Measurements from ENCODE around the gene CDH12. TPM values are rescaled to one million over a fixed set of nuclear protein-coding genes. Genes with fewer than 3 reads are reported as not detected.
"Not testable (repeated sequence)": the region's sequence is repeated elsewhere in the genome, so short reads cannot be mapped to it uniquely, and the experiment has no call there.

CDH12 gene
- 0.09 TPM for total RNA-seq

DNA sequence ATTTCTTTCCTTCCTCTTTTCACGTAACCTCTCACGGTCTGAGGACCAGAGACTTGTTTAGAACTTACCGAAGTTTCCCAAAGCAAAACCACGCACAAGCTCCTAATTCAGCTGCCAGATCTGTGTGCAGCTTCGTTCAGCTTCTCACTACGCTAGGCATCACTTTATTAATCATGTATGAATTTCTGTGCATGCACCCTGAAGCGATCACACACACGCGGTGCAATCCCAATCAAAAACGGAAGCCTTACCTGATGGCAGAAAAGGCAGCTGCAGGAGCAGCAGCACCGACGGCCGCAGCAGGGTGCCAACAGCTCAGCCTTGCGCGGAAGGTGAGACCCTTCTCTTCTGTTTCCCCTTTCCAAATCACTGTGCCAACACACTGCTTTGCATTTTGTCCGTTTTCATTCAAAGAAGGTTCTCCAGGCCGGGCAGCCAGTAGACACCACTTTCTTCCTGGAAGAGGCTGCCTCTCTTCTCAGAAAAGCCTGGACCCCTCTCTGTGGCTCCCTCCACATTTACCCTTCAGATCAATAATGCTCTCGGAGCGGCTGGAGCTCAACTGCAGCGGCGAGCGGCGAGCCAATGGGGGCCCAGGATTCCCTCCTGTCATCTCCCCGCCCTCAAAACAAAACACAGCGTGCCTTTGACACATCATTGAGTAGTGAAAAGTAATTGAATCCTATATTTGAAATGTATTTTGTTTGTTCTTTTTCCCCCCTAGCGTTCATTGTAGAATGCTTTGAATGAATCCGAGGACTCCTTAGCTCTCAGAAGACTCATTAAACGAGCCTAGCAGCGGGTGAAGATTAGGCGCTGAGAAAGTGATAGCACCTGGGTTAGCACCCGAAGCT, at the start of gene CDH12:
CDH12 (minus strand) TSS at position 538 of the 854 bp plus-strand sequence.
- DNase-seq (ENCODE audit: low spot score): no peak

DNA sequence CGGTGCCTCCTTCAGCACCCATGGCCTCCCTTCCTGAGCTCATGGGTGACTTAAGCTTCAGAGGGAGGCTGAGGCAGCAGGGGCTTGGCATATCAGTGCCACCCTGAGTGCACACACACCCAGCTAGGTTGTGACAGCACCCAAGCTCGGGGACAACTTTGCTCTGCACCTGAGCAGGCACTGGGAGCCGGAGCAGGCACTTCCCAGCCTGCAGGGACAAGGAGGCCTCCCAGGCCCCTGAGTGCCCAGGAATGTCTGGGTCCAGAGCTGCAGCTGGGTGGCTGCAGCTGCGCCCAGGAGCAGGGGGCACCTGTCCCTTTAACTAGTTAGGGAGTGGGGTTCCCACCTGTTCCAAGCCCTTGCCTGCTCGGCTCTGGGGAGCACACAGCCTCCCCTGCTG, 48.7 kb upstream of the CDH12 start:
- DNase-seq (ENCODE audit: low spot score): no peak

DNA sequence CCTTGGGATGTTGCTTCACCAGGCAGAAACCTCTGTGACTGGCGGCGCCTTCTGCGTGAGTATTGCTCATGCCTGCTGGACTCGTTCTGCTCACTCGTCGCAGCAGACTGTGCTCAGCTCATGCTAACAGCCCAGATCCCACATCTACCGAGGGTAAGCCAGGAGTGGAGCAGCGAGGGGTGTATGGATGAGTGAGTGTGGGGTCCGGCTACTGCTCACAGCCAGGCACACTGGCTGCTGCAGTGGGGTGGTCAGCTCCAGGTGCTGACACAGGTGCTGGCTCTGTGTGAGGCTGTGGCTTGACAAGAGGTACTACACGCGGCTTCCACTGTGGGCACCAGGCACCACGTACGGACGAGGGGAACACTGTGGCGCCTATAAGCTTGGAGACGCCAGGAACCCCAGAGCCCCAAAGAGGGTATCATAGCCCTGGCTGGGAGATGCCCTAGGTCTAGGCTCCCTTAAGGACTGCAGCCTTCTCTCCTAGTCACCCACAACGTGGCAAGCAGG, 47.7 kb upstream of the CDH12 start:
- DNase-seq (ENCODE audit: low spot score): no peak

DNA sequence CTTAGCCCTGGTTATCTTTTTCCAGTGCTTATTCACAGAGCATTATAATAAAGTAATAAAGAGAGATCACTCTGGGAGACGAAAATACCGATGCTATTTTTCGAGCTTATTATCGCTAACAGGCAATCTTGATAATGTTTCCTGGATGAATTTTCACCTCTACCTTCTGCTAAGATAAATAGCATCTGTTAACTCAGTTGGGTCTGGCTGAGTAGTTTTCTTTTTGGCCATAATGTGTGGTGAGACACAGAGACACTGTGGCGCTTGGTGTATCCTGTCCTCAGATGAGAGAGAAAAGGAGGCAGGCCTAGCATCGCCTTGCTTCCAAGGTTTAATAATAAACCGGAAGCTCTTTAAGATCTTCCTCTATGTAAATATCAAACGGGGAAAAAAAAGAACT, 46.2 kb upstream of the CDH12 start:
- DNase-seq (ENCODE audit: low spot score): no peak

DNA sequence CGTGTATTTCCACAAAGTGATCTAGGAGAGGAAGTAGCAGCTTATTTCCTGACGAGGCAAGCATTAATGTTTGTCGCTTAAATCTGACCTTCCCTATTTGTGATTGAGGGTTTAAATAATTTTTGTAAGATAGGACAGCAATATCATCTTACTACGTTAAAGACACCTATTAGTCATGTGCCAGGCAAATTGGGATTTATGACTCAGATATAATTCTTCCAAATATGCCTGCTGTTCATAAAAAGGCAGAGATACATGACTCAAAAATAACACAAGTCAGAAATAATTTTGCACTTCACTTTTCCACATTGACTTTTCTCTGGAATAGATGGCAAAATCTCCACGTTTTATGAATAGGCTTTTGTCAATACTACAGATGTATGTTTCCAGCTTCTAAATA, 43.0 kb upstream of the CDH12 start:
- no peak for DNase-seq (ENCODE audit: low spot score)

DNA sequence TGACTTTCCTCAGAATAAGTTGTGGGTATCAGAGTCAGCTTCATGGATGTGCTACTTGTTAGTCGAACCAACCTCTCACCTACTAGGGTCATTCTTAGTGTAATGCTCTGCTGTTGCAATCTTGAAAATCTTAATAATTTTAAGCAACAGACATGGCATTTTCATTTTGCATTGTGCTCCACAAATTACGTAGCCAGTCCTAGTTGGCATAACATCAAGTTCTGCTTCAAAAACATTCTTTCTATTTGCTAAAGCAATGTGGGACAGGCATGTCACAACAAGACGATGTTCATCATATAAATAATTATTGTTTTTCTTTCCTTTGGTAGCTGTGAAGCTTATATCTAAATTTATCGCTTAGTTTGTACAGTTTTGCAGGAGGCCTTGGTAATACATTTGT, 39.3 kb upstream of the CDH12 start:
- no peak for DNase-seq (ENCODE audit: low spot score)

DNA sequence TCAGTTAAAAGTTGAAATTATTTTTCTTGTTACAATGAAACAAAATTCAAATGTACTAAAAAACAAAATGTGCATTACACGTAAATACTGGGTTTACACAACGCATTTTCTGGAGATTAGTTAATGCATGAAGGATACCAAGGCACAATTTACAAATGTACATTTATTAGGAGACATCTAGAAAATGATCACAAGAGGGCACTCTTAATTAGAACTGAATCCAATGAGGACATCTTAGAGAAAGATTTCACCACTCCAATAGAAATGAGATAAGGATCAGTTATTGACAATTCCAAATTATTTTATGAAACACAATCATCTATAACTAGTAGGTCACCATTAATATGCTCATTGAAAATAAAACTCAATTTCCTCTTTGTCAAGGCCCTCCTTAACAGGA, 36.6 kb upstream of the CDH12 start:
- no peak for DNase-seq (ENCODE audit: low spot score)

DNA sequence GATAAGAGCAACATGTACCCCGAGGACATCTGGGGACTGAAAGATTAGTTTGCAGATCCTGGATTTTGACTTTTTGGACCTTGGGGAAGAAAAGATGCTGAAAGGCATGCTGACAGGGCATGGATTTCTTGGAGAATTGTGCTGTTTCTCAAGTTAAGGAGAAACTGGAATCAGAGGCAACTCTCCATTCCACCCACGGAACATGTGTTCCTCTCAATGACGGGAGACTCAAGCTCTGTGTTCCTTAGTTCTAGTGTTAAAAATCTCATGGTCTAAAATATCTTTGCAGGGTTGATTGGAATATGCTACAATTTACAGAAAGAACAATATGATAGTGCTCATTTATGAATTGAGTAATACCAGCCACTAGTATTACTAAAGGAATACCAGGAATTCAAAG, 34.4 kb upstream of the CDH12 start:
- no peak for DNase-seq (ENCODE audit: low spot score)

DNA sequence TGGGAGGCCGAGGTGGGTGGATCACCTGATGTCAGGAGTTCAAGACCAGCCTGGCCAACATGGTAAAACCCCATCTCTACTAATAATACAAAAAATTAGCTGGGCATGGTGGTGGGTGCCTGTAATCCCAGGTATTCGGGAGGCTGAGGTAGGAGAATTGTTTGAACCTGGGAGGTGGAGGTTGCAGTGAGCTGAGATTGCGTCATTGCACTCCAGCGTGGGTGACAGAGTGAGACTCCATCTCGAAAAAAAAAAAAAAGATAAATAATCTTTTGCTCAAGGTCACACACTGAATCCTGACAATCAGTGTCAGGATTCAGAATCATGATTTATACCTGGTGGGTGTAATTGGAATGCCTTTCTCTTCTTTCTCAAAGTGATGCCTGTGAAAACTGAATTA, 5.8 kb upstream of the CDH12 start:
- not testable (repeated sequence) for DNase-seq (ENCODE audit: low spot score)

DNA sequence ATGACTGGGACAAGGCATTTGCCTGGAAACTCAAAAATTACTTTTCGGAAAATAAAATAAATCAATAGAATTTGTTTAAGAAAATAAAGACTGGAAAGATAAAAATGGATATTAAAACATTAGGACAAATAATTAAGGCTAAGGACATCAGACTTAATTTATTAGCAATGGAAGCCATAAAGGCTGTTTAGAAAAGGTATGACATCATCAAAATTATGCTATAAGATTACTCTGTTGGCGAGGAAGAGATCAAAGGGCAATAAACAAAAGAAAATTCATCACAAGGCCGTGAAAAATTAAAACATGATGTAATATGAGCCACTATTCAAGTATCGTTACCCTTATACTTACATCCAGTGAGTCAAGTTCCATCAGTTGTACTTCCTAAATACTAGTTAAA, 2.7 kb upstream of the CDH12 start:
- no peak for DNase-seq (ENCODE audit: low spot score)

DNA sequence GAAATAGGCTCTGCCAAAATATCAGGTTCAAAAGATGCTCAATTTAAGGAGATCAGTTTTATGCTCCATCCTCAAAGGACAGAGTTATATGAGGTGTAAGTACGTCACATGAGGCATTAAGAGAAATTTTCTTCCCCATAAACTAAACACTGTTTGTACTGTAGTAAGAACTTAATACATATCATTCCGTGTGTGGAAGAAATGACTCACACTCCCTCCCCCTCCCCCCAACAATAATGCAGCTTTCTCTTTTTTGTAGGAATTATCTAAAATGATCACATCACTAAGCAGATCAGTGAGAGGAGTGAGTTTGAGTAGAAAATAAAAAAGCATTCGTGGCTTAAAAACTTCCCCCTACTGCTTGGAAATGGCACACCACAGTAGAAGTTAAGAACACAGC, 2.2 kb downstream of the CDH12 start:
- no peak for DNase-seq (ENCODE audit: low spot score)

DNA sequence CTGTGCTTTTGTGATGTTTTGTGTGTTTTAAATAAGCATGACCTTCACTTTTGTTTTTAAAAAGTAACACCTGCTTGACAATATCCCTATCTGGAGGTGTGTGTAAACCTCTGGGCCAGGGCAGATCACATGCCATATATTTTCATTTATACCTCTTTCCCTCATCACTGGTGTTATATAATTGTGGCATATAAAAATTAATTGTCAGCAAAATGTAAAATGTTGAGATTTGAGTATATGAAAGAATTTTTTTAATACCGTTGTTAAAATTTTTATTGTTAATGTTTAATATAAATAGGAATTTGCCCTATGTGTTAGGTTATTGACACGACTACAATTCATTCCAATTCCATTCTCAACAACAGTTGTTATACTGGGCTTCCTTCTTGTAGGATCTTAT, 6.5 kb downstream of the CDH12 start:
- no peak for DNase-seq (ENCODE audit: low spot score)

DNA sequence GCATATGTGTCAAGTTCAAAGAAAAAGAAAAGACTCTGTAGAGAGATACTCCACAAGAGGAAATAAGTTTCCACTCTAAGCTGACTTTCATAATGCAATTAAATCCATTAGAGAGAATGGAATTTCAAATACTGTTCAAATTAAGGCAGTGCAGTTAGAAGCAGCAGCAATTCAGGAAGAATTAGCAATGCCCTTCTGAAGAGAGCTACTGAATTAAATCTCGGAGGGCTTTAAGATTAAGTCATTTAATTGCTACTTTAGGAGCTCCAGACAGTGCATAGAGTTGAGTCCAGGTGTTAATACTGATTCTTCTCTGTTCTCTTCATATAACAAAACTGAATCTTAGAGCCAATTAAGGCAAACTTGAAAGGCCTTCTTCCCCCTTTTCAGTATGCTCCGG, 8.5 kb downstream of the CDH12 start:
- DNase-seq (ENCODE audit: low spot score): no peak

DNA sequence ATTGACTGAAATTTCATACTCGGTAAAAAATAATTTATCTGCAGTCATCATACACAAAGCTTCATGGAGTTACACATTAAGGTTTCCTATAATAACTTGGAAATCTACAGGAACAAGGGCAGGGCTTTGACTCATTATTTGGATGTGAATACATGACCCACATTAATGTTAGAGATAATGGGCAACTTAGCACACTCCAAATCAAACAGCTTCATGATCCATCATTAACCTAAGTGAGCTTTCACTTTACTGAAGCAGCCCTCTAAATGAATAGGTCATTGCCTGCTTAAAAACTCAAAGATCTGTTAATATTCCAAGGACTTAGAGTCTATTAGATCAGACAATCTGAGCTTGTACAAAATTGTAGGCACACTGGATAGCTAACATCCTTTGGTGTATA, 9.0 kb downstream of the CDH12 start:
- no peak for DNase-seq (ENCODE audit: low spot score)

DNA sequence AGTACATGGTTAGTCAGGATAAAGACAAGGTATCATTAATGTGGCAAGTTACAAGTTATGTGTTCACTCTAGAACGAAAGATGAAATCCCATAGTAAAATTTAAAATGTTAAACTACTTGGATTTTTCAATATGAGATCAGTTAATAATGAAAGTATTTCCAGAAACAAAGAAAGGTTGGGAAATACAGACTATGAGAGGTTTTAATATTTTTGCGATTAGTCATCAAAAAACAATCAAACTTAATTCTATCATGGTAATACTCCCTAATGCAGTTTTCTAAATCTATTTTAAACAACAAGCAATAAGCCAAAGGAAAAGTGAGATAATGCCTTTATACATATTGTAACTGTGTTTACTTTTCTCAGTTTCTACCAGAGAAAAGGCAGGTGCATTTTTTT, 10.6 kb downstream of the CDH12 start:
- no peak for DNase-seq (ENCODE audit: low spot score)

DNA sequence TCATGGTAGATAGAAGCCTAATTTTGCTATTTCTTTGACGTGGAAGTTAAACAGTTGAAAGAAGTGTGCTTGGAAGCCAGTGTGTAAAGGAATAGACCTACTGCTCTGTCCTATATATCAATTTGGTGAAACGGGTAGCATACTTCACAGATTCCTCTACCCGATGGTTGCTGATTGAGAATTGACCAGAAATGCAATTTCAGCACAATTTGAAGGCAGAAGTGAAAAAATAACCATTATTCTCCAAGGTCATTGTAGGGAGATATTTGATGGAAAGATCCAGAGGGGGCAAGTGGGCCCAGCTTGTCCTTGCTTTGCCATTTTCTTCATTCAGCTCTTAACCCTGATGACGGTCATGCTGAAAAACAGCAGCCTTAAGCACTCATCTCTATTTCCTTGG, 15.3 kb downstream of the CDH12 start:
- no peak for DNase-seq (ENCODE audit: low spot score)

DNA sequence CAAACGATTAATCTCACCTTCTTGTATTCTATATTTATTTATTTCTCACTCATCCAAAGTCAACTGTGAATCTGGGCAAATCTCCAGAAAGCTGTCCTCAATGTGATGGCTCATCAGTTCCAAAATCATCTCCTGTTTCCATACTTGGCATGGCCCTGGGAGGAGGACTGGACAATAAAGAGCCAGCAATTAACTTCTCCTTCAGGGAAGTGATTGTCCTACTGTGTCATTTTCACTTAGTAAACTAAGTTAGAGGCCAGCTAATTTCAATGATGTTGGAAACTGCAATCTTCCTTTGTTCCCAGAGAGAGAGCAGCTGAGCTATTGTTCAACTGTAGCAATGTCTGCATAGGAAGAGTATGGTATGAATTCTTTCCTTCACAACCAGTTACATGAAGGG, 17.5 kb downstream of the CDH12 start:
- DNase-seq (ENCODE audit: low spot score): no peak

DNA sequence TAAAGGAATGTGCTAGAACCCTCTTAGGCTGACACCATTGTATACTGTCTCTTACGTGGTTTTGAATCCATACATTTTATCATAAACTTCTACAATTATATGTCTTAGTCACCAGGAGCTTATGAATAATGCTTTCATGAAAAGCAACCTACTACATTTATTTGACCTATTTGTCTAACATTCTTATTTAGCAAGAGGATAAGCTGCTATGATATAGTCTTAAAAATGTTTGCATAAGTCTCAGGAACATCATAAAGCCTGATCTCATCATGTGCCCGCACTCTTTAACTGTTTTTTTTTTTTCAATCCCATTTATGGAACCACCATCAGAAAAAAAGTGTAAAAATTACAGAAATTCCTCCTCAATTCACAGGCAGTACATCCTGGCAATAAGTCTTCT, 59.7 kb downstream of the CDH12 start:
- DNase-seq (ENCODE audit: low spot score): no peak

DNA sequence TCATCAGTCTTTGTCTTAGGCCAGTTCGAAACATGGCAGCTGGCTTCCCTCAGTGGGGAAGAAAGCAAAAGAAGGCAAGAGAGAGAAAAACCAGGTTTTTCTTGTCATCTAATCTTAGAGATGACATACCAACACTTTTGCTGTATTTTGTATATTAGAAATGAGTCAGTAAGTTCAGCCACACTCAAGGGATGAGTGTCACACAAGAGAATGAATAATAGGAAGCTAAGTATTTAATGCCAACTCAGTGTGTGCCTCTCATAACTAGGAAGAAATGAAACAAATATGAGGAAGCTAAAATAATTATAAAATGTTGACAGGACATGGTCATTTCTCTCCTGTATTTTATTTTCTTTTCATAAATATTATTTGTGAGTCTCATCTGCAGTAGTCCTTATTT, 65.3 kb downstream of the CDH12 start:
- no peak for DNase-seq (ENCODE audit: low spot score)

DNA sequence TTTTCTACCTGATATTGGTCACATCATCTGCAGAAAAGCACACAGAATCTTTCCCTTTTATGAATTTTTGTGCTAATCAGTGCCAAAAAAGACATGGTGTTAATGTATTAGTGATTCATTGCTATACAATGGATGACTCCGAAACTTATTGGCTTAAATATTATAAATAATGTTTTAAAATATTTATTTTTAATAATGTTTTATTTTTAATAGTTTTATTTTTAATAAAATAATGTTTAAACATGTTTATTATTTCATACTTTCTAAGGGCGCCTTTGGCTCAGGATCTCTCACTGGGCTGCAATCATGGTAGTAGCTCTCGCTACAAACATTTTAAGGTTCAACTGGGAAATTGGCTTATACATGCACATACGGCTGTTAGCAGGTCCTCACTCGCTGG, 65.7 kb downstream of the CDH12 start:
- DNase-seq (ENCODE audit: low spot score): no peak

DNA sequence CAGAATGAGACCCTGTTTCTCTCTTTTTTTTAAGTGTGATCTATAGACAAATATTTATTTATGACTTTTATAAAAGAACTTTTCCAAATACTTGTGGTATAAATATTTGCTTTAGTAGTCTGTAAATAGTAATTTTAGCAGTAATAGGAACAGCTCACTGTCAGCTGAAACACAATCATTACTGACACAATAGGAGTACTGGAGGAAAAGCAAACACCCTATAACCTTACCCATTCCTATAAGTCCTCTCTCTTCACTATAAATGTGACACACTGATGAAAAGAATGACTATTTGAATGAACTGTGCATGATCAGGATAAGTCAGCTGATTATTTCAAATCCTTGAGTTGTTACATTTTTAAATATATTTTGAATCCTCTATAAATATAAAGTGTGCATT, 72.4 kb downstream of the CDH12 start:
- no peak for DNase-seq (ENCODE audit: low spot score)

DNA sequence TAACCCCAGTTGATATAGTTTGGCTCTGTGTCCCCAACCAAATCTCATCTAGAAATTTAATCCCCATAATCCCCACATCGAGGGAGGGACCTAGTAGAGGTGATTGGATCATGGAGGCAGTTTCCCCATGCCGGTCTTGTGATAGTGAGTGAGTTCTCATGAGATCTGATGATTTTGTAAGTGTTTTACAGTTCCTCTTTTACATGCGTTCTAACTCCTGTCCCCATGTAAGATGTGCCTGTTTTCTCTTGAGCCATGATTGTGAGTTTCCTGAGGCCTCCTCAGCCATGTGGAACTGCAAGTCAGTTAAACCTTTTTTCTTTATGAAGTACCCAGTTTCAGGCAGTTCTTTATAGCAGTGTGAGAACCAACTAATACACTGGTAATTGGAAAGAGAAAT, 73.6 kb downstream of the CDH12 start:
- no peak for DNase-seq (ENCODE audit: low spot score)

DNA sequence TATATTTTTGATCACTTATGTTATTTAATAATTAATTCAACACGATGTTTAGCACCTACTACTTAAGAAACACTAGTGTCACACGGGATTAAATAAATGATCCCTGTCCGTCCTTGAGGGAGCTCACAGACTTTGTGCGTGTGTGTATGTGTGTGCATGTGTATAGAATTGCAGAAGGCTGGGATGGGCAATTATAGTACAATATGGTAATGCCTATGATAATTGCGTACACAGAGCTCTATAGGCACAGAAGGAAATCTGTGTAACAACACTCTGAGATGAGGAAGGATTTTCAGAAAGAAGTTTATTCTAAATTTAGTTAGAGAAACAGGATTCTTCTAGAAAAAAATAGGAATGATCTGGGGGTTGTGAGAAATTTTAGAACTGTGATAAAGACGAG, 76.9 kb downstream of the CDH12 start:
- no peak for DNase-seq (ENCODE audit: low spot score)

DNA sequence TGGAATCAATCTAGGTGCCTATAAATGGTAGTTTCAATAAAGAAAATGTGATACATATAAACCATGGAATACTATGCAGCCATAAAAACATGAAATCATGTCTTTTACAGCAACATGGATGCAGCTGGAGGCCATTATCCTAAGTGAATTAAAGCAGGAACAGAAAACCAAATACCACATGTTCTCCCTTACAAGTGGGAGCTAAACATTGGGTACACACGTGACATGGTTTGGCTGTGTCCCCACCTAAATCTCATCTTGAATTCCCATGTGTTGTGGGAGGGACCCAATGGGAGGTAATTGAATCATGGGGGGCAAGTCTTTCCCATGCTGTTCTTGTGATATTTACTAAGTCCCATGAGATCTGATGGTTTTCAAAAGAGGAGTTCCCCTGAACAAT, 78.9 kb downstream of the CDH12 start:
- DNase-seq (ENCODE audit: low spot score): not testable (repeated sequence)
